OCI-LY3 (cell line): ENCODE measurements around the gene DCUN1D4.

Experiments
- CTCF ChIP-seq: fragments of 200-600, 300-600 bp; sonication (generic); IDR thresholded peaks from 2 replicates; pipeline ENCODE4 v1.5.1; 2014; ENCODE audit warnings: antibody characterized with exemption, low read length, low read depth
- EZH2phosphoT487 ChIP-seq: fragments of 200-600 bp; shearing (Covaris generic); IDR thresholded peaks from 2 replicates; pipeline ENCODE4 v1.6.1; 2018; ENCODE audit warnings: antibody characterized with exemption, mixed run types, low read depth

GRCh38 chr4:51868449-51868847 is 25.5 kb downstream of the DCUN1D4 start:
- TF ChIP-seq CTCF (no peak), EZH2phosphoT487 (no peak)
